Colonic mucosa (tissue), 4 donors: ENCODE results near the gene NAGK. TPM values are rescaled to one million over a fixed set of nuclear protein-coding genes. Genes with fewer than 3 reads are reported as not detected.
"Not testable (repeated sequence)": the region's sequence is repeated elsewhere in the genome, so short reads cannot be mapped to it uniquely, and the experiment has no call there.

ENCODE experiments used
- DNase-seq: peaks from one replicate; pipeline ENCODE4 v3.0.0-alpha.2; 2020
- H3K27ac ChIP-seq: fragments of 200-600 bp; one replicate; pipeline ENCODE4 v1.8.0; 2021
- H3K27me3 ChIP-seq: fragments of 200-600 bp; one replicate; pipeline ENCODE4 v1.8.0; 2021
- H3K36me3 ChIP-seq: fragments of 200-600 bp; one replicate; pipeline ENCODE4 v1.8.0; 2021
- H3K4me1 ChIP-seq: fragments of 200-600 bp; one replicate; pipeline ENCODE4 v1.8.0; 2021; ENCODE audit warnings: mild to moderate bottlenecking
- H3K4me3 ChIP-seq: fragments of 200-600 bp; one replicate; pipeline ENCODE4 v1.8.0; 2021
- H3K9ac ChIP-seq, 2 donors: one replicate each; pipeline ENCODE4 v1.7.0; 2013; ENCODE audit warnings: control low read depth in 2 of 2, low read depth in 2 of 2, low read length in 2 of 2
- H3K9me3 ChIP-seq: fragments of 200-600 bp; one replicate; pipeline ENCODE4 v1.8.0; 2021
- CTCF ChIP-seq: fragments of 200-600 bp; IDR thresholded peaks from one replicate; pipeline ENCODE4 v1.8.0; 2022; ENCODE audit warnings: antibody characterized with exemption, mild to moderate bottlenecking
- intact Hi-C: fragments of 100-400 bp; cut with DNase I; formaldehyde crosslinking; loops from one replicate; pipeline ENCODE4 v1.14.1; 2022
- total RNA-seq, 2 donors: library from RNA; stranded (reverse); fragmentation: NEBNext Ultra II Directional in 1 of 2; extraction: Animal tissue kit (Norgen Biotek cat#: 25700) in 1 of 2; gene quantifications; one replicate each; pipeline ENCODE4 v1.2.1, GENCODE V29; 2021
- donor health status: healthy.
- donor health status: DM: no; HTN: no; CAD: no.
- donor health status: DM: no; HTN: no; CAD: no.

Gene NAGK
- total RNA-seq, 2 donors from 2014 or later: 55.6 to 68.4 TPM

GRCh38 chr2:71073475-71073874, 5.0 kb downstream of the NAGK start:
- peaks cover 4% of the 10 kb centered on the region for H3K4me1 ChIP-seq
- no peak overlapping the region for H3K9ac ChIP-seq
- intact Hi-C loops: no loop called here
- no peaks in the 10 kb centered on the region for H3K36me3 ChIP-seq
- no peak overlapping the region for H3K4me3 ChIP-seq
- DNase-seq: no peak
- no peaks in the 10 kb centered on the region for H3K9me3 ChIP-seq
- H3K27me3 ChIP-seq: no peaks in the 10 kb centered on the region
- no peak overlapping the region for H3K27ac ChIP-seq
- TF ChIP-seq CTCF: no peak

GRCh38 chr2:71074893-71075395, 6.5 kb downstream of the NAGK start:
- H3K27ac ChIP-seq: no peak overlapping the region
- H3K36me3 ChIP-seq: no peaks in the 10 kb centered on the region
- H3K9me3 ChIP-seq: no peaks in the 10 kb centered on the region
- H3K9ac ChIP-seq: no peak overlapping the region
- TF ChIP-seq CTCF: no peak
- intact Hi-C loops: no loop called here
- no peak overlapping the region for H3K4me3 ChIP-seq
- DNase-seq: no peak
- H3K27me3 ChIP-seq: no peaks in the 10 kb centered on the region
- H3K4me1 ChIP-seq: no peaks in the 10 kb centered on the region

GRCh38 chr2:71078624-71079023, 10.2 kb downstream of the NAGK start:
- Histone ChIP-seq H3K4me1 (no peaks in the 10 kb centered on the region), H3K9ac (no peak overlapping the region), H3K27me3 (no peaks in the 10 kb centered on the region), H3K9me3 (no peaks in the 10 kb centered on the region), H3K36me3 (no peaks in the 10 kb centered on the region), H3K27ac (no peak overlapping the region), H3K4me3 (no peak overlapping the region)
- no peak for TF ChIP-seq CTCF
- intact Hi-C loops: no loop called here
- DNase-seq: no peak

GRCh38 chr2:71082402-71083252, 14.2 kb downstream of the NAGK start:
- DNase-seq: no peak
- Histone ChIP-seq H3K9me3 (no peaks in the 10 kb centered on the region), H3K9ac (no peak overlapping the region), H3K36me3 (no peaks in the 10 kb centered on the region), H3K4me3 (no peak overlapping the region), H3K4me1 (no peaks in the 10 kb centered on the region), H3K27me3 (no peaks in the 10 kb centered on the region), H3K27ac (no peak overlapping the region)
- intact Hi-C loops: no loop called here
- TF ChIP-seq CTCF: no peak

- DNase-seq, H3K27ac ChIP-seq, H3K36me3 ChIP-seq, H3K4me1 ChIP-seq, intact Hi-C loops, H3K9me3 ChIP-seq, H3K4me3 ChIP-seq, H3K9ac ChIP-seq, H3K27me3 ChIP-seq: not testable (repeated sequence)
Observed at GRCh38 chr2:71083297-71083696, 14.8 kb downstream of the NAGK start.

GRCh38 chr2:71083752-71084312, 15.4 kb downstream of the NAGK start:
- H3K27ac ChIP-seq, H3K36me3 ChIP-seq, intact Hi-C loops, H3K9me3 ChIP-seq, DNase-seq, H3K9ac ChIP-seq, H3K27me3 ChIP-seq, H3K4me3 ChIP-seq, H3K4me1 ChIP-seq: not testable (repeated sequence)

GRCh38 chr2:71085325-71086003, 17.0 kb downstream of the NAGK start:
- H3K4me3 ChIP-seq, H3K36me3 ChIP-seq, DNase-seq, H3K4me1 ChIP-seq, H3K9ac ChIP-seq, H3K27ac ChIP-seq, H3K27me3 ChIP-seq, H3K9me3 ChIP-seq, intact Hi-C loops: not testable (repeated sequence)

- H3K36me3 ChIP-seq, H3K27ac ChIP-seq, H3K4me3 ChIP-seq, H3K4me1 ChIP-seq, H3K9me3 ChIP-seq, H3K27me3 ChIP-seq, H3K9ac ChIP-seq, intact Hi-C loops, DNase-seq: not testable (repeated sequence)
Observed at GRCh38 chr2:71089475-71089874, 21.0 kb downstream of the NAGK start.

GRCh38 chr2:71091808-71092207, 23.4 kb downstream of the NAGK start:
- intact Hi-C loops: not testable (repeated sequence)

More at GRCh38 chr2:71091808-71092207, 23.4 kb downstream of the NAGK start:
- not testable (repeated sequence) for H3K9me3 ChIP-seq, H3K9ac ChIP-seq, H3K4me3 ChIP-seq, DNase-seq, H3K27me3 ChIP-seq, H3K4me1 ChIP-seq, H3K36me3 ChIP-seq, H3K27ac ChIP-seq
